Esophagus muscularis mucosa (tissue), 4 donors: ENCODE measurements around the gene KCNH1.

Source experiments
- EP300 ChIP-seq: sonication (generic); formaldehyde crosslinking; IDR thresholded peaks from one replicate; pipeline ENCODE4 v1.6.1; 2017; ENCODE audit warnings: antibody characterized with exemption
- POLR2AphosphoS5 ChIP-seq, 2 donors: sonication (generic); formaldehyde crosslinking; IDR thresholded peaks; one replicate each; pipeline ENCODE4 v1.6.1; 2017; ENCODE audit warnings: antibody characterized with exemption in 2 of 2
- TF ChIP-seq, protein P1 (sequence below), 3 experiments: fragments of 200-600 bp in 2 of 3; fragments of 450-650 bp in 1 of 3; sonication (generic) in 2 of 3; IDR thresholded peaks; one replicate each; pipeline ENCODE4 v1.5.1; 2017 to 2019; ENCODE audit warnings: antibody characterized with exemption in 3 of 3, mild to moderate bottlenecking in 2 of 3, moderate library complexity in 1 of 3

DNA sequence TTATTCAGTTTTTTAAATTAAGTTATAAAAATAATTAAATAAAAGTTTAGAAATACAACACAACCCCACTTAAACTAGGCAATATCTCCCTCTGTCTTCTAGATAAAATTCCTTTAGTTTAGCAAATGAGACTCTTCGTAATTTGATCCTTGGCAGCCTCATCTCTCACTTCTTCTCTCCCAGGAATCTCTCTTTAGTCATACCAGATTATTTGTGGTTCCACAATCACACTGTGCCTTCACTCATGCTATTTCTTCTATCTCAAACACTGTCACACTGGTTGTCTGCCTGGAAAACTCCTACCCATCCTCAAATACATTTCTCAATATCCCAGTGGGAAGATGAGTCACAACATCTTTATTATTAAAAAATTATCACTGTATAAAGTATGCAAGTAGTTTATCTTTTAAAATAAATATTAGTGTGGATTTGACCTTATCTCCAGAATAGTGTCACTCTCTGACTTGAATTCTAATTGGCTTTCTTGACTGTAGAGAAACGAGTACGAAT, 195.5 kb downstream of the KCNH1 start:
- TF ChIP-seq, protein P1, sequence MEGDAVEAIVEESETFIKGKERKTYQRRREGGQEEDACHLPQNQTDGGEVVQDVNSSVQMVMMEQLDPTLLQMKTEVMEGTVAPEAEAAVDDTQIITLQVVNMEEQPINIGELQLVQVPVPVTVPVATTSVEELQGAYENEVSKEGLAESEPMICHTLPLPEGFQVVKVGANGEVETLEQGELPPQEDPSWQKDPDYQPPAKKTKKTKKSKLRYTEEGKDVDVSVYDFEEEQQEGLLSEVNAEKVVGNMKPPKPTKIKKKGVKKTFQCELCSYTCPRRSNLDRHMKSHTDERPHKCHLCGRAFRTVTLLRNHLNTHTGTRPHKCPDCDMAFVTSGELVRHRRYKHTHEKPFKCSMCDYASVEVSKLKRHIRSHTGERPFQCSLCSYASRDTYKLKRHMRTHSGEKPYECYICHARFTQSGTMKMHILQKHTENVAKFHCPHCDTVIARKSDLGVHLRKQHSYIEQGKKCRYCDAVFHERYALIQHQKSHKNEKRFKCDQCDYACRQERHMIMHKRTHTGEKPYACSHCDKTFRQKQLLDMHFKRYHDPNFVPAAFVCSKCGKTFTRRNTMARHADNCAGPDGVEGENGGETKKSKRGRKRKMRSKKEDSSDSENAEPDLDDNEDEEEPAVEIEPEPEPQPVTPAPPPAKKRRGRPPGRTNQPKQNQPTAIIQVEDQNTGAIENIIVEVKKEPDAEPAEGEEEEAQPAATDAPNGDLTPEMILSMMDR (IDR thresholded peaks at IDR 0.05) = no peak
- TF ChIP-seq EP300 = no peak
- TF ChIP-seq POLR2AphosphoS5 (IDR thresholded peaks at IDR 0.05) = no peak
